ENCODE data around the gene SAYSD1. TPM values are rescaled to one million over a fixed set of nuclear protein-coding genes. Genes with fewer than 3 reads are reported as not detected.
"Not testable (repeated sequence)": the region's sequence is repeated elsewhere in the genome, so short reads cannot be mapped to it uniquely, and the experiment has no call there.

The SAYSD1 gene, protein sequence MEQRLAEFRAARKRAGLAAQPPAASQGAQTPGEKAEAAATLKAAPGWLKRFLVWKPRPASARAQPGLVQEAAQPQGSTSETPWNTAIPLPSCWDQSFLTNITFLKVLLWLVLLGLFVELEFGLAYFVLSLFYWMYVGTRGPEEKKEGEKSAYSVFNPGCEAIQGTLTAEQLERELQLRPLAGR
- 10 to 100 TPM in 1 of 2 experiments, 1 to 10 TPM in 1; 8.7 to 10.1 TPM for total RNA-seq

DNA sequence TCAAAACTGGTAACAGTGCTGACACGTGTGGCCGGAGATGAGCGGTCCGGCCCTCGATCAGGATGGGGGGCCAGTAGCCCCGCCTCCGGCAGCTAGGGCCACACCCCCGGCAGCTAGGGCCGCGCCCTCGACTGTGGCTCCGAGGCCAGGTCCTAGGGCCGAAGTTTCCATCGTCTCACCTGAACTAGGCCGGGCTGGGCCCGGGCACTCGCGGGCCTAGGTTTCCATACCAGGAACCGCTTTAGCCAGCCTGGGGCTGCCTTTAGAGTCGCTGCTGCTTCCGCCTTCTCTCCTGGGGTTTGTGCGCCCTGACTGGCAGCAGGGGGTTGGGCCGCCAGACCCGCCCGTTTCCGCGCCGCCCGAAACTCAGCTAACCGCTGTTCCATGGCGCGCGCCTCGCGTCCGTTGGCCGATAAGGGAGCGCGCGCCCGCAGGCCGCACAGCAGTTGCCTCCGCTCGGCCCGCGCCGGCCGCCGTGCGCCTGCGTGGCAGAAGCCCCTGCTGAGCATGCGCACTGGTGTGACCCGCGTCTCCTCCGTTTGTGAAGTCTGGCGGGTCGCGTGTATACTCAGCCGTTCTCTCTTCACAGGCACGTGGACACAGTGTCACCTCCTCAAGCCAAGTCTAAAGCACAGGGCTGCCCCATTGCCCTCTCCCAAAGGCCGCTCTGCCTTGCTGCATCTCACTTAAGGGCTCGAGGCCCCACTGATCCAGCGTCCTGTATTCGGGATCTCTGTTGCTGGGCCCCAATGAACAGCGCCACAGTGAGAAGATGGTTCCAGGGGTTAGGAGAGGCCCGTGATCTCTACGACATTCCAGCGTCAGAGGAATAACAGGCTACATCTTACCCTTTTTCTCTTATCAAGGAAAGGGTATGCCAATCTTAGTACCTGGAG lies at the start of gene SAYSD1:
Gene SAYSD1, minus strand, starts transcription at position 483 of the 896 bp plus-strand sequence. Its CDS starts 97 bp downstream, at position 386.
- ChIA-PET POLR2A (interaction anchor here (0.8 to 1.0 kb wide), 2 partner anchors 38 to 112 kb away, joined by 3 to 5 read pairs; no protein-coding TSS in a partner anchor), CTCF (interaction anchor here (0.7 to 1.5 kb wide), 3 partner anchors 45 to 188 kb away, joined by 3 to 4 read pairs (median 4); no protein-coding TSS in a partner anchor)

DNA sequence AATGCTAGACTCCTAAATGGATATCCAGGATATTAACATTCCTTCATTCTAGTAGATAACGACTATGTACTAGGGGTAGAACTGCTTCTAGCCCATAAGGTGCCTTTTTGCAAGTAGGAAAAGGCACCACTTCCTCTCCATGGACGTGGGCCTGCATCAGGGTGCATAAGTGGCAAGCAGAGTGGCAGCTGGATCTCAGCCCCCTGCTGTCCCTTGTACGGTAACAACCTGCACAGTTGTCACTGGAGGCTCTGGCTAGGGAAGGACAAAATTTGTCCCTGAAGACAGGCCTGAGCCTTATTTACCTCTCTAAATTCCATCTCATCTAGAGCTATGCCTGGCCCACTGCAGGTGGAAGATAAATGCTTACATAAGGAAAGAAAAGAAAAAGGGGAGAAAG lies 42.5 kb upstream of the SAYSD1 start:
- ChIA-PET CTCF (interaction anchor here (1.5 kb wide), 1 partner anchor 38 kb away, joined by 3 read pairs; no protein-coding TSS in a partner anchor), POLR2A (no interaction called here)

DNA sequence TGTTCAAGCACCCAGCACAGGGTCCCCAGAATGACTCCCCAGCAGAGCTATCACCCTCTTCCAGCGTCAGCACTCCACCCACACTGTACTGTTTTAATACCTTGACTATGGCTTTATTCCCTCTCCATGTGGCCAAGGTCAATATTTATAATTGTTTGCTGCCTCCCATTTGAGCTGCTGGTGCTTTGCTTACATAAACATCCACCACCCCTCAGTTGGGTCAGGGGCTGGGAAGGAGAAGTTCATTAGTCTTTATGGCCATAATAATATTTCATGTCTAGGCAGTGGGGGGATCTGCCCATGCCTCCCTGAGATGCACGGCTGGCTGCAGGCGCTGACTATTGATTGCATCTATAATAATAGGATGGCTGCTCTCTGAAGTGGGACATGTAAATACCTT lies 41.8 kb upstream of the SAYSD1 start:
- ChIA-PET POLR2A (no interaction called here), CTCF (no interaction called here)

DNA sequence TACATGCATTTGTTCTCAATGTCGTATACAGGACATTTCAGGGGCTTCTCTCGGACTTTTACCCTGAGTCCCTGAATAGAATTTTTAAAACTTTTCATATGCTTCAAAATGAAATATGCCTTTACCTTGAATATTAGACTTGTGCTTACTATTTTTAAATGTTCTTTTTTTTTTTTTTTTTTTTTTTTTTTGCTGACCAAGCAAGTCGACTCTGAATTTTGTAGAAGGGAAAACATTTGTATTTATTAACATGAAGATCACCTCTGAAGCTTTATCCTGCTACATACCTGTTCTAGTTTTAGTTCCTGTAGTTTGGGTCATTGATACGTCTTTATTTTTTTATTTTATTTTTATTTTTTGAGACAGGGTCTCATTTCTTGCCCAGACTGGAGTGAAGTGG lies 39.7 kb upstream of the SAYSD1 start:
- ChIA-PET POLR2A (no interaction called here), CTCF (interaction anchor here (0.7 to 0.9 kb wide), 3 partner anchors 14 to 156 kb away, joined by 3 to 4 read pairs (median 4); no protein-coding TSS in a partner anchor)

DNA sequence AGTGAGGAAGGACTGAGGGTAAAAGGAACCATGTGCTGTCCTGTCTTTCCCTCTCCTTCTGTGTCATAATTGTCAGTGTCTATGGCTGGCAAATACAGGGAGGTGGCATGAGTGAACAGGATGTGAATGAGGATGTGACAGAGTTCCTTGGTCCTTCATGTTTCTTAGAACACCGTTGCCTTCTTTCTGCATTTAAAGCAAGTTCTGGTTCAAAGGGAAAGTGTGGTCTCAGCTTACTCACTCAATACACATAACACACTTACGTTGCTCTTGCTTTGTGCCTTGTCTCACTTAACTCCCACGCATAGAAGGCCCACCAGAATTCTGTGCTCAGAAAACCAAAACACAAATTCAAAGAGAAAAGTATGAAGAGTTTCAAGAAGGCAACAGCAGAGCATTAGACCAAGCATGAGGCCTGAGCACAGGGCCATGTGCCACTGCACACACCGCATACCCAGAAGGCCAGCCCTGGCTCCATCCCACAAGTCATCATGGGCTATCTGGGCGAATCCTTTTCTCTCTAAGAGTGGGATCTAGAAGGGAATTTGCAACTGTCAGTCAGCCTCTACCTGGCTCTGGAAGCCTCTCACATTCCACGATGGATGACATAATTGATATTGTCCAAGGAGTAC lies 38.9 kb upstream of the SAYSD1 start:
- ChIA-PET POLR2A (interaction anchor here (1.2 kb wide), 1 partner anchor 39 kb away, joined by 5 read pairs; the partner anchor contains the start of gene SAYSD1), CTCF (interaction anchor here (1.5 kb wide), 1 partner anchor 12 kb away, joined by 5 read pairs; no protein-coding TSS in a partner anchor)

DNA sequence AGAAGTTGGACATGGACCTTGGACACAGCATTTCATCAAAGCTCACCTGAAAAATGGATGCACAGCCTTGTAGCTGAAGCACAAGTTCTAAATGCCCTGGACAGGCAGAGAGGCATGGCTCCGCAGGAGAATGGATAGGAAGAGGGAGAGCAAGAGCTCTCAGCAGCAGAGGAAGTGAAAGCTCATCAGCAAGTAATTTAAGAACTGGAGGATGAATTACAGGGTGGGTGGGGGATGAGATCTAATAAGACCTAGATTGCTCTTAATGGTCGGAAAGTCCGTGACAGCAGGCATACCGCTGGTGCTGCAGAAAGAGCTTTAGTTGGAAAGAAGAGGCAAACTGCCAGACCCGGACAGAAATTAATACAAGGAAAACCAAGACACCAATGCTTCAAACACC lies 37.3 kb upstream of the SAYSD1 start:
- ChIA-PET CTCF (interaction anchor here (0.7 to 1.5 kb wide), 2 partner anchors 14 to 150 kb away, joined by 3 to 5 read pairs; no protein-coding TSS in a partner anchor), POLR2A (no interaction called here)

DNA sequence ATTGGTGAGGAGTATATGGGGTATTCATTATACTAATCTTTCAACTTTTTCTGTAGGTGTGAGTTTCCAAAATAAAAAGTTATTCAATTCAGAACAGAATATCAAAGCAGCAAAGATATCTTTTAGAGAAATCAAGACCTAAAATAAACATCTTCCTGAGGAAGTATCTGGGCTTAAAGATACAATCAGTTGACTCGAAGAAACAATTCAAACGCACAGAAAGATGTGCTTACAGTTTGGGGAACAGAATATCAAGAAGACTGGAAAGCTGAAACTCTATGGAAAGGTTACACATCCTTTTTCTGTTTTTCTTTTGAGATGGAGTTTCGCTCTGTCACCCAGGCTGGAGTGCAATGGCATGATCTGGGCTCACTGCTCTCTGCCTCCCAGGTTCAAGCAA lies 36.2 kb upstream of the SAYSD1 start:
- POLR2A ChIA-PET: no interaction called here
- CTCF ChIA-PET: no interaction called here

DNA sequence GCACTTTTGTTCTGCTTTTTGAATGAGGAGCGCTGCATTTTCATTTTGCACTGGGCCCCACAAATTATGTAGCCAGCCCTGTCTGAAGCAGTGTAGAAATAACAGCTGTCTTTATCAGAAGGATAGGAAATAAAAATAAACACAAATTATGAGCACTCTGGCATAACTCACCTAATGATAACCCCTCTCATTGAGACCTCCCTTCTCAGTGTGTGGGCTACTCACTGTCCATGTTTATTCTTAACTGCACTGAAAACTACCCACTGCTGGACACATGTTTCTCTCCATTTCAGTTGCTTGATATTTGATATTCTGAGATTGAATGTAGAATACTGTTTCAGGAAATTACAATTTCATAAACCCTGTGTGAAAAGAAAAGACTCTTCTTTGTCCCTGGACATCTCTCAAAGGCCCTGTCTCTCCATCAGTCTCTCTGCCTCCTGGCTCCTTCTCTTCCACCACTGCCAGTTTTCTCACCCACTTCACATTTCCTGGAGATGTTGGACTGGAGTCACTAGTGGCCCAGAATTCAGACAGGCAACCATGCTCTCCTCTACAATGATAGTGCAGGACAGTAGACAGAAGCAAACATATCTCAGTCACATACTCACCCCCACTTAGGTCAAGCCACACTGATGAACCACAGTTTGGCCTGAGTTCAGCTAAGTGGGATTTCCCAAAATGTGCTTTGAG lies 29.6 kb upstream of the SAYSD1 start:
- CTCF ChIA-PET: no interaction called here
- POLR2A ChIA-PET: no interaction called here

DNA sequence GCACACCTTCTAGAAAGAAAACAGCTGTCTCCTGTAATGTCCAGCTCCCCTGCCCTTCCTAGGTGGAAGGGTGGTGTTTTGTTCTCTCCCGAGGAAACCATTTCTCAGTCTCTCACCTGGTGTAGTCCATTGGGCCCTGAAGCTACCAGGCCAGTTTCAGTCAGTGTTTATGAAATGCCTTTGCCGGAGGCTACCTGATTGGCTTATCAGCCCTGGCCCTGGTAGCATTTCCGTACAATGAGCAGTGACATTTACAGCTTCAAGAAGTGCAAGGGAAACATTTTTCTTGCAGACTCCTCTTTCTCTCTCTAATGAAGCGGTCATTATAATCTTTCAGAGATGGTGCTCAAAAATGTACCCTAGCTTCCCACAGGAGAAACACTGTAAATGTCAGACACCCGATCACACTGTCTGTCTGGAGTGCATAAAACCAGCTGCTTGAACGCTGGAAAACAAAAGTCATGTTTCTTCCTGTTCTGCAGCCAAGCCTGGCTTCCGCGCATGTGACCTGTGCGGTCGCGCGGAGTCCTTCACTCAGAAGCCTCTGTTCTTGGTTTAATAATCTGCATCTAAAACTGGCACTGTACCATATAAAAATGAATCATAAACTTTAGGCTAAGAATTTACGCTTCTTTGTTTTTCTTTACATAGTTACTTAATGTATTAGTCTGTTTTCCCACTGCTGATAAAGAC lies 28.4 kb upstream of the SAYSD1 start:
- ChIA-PET POLR2A (no interaction called here), CTCF (interaction anchor here (0.6 kb wide), 1 partner anchor 163 kb away, joined by 3 read pairs; no protein-coding TSS in a partner anchor)

DNA sequence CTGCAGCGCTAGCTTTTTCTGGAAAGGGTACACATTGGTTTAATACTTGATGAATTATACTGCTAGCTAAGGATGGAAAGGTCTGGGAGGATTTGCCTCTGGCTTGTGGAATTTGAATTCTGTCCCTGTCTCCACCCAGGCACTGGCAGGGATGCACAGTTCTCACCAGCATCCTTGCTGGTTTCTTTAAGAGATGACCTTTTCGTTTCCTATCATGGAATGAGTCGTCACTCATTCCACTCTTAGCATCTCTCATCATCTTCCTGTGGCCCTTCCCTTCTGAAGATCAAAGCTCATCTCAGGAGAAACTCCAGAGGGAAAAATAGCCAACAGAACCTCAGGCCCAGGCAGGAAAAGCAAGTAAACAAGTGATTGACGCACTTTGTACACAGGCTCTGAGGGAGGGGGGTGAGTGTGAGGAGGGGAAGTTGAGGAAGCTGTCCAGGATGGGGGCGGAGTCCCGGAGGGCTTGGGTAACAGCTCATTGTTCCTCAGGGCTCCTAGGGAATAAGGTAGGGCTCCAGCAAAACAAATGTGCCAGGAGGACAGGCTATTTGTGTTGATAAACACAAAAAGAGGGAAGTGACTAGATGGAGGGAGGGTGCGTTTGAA lies 25.7 kb upstream of the SAYSD1 start:
- CTCF ChIA-PET: interaction anchor here (0.6 kb wide), 1 partner anchor 14 kb away, joined by 4 read pairs; no protein-coding TSS in a partner anchor
- POLR2A ChIA-PET: no interaction called here

DNA sequence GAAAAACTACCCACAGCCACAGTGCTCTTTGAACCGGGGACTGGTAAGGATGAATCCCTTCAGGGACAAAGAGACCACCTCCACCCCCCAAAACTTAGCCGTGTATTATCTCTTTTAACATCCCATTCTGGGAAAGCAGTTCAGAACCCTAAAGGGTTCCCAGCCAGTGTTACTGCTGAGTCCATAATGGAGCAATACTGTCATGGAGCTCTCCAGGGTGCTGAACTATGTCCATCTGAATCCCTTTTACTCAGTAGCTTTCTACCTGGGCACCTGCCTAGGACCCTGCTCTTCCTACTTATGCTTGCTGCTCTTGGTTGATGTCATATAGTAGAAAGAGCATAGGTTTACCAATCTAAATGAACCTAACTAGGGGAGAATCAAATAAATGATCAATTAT lies 22.3 kb upstream of the SAYSD1 start:
- ChIA-PET CTCF (no interaction called here), POLR2A (no interaction called here)

DNA sequence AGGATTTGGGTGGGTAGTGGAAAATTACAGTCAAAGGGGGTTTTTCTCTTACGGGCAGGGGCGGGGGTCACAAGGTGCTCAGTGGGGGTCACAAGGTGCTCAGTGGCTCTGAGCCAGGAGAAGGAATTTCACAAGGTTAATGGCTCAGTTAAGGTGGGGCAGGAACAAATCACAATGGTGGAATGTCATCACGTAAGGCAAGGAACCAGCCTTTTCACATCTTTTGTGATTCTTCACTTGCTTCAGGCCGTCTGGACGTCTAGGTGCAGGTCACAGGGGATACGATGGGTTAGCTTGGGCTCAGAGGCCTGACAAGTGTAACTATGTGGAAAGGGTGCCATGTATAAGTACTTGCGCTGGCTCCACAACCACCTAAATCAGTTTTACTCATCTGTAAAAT lies 21.2 kb upstream of the SAYSD1 start:
- POLR2A ChIA-PET, CTCF ChIA-PET: not testable (repeated sequence)

DNA sequence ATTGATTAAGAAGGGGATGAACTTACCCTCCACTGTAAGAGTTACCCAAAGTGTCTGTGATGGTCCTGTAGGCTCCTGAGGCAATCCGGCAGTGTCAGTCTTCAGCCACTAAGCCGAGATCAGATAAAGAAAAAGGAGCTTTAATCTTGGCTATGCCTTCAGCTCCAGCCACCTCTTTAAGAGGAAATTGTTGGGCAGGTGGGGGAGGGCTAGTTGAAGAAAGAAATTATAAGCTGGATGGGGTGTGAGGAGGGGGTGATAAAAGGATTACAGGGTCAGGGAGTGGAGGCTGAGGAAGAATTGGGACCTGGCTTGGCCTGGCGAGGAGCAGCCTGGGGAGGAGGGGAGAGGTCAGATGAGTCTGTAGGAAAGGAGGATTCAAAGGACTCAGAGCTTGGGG lies 19.8 kb upstream of the SAYSD1 start:
- POLR2A ChIA-PET, CTCF ChIA-PET: not testable (repeated sequence)

DNA sequence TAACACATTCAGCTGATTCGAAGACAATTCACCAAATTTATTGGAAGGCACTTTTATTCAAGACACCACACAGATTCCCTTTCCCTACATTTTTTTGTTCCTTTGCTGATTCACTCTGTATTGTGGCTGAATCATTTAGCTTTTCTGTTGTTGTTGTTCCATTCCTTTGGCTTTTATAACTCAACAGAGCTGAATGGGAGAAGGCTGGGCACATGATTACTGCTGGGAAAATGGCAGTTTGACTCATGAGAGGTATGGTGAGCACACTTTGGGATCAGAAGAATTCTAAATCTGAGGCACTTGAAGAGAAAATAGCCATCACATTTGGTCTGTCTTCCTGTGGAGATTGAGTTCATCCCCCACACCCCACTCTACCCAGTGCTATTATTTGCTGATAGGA lies 15.7 kb upstream of the SAYSD1 start:
- POLR2A ChIA-PET: no interaction called here
- CTCF ChIA-PET: no interaction called here

DNA sequence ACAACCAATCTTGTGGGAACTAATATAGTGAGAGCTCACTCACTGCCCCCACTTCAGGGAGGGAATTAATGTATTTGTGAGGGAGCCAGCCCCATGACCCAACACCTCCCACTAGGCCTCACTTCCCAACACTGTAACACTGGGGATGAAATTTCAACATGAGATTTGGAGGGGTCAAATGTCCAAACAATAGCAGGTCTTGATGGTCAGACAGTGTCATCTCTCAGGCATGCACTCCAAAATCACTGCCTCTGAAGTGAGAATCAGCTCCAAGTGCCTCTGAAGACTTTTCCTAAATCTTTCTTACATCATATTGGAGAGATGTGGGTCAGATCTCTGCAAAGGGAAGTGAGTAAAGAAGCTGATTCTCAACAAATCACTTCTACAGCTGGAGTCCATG lies 13.8 kb upstream of the SAYSD1 start:
- ChIA-PET CTCF (no interaction called here), POLR2A (no interaction called here)

DNA sequence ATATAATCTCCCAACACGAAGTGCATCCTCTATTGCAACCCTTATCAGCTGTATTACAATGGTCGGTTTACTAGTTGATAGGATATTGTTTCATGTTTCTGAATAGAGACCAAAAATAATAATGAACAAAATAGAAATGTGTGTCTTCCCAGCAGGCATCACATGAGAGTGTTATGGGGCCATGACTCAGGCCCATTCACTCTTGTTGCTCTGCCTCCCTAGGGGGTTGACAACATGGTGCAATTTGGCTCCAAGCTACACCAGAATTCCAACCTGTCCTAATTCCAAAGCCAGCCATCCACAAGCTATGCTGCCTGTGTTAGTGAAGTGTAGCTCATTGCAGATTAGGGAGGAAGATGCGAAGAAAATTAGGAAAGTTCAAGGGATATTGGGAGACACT lies 13.1 kb upstream of the SAYSD1 start:
- POLR2A ChIA-PET: no interaction called here
- CTCF ChIA-PET: no interaction called here

DNA sequence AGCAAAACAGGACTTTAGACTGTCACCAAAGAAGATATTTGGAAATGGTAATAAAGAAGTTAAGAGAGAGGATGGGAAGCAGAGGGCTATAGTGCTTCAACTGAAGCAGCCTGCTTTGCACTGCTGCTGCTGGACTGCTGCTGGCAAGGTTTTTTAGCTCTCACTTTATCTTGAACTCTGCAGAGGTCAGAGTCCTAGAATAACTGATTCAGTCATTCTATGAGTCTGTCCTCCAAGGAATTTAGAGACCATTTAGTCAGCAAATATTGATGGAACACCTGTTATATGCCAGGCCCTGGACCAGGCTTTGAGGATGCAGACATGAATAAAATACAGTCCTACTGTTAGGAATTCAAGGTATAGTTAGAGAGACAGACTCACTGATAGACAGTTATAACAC lies 9.1 kb upstream of the SAYSD1 start:
- ChIA-PET POLR2A (no interaction called here), CTCF (no interaction called here)

DNA sequence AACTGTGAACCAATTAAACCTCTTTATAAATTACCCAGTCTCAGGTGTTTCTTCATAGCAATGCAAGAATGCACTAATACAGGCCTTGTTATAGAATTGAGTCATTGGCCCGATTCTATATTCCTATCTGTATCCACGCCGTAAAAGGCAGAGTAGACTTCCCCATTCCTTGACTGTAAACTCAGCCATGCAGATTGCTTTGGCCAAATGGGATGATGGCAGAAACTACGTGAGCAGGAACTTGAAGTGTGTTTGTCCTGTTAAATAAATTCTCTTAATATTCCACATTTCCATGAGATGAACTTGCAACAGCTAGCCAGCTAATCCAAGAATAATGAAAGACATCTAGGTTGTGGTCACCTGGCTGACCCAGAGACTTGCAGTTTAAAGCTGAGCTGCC lies 3.9 kb upstream of the SAYSD1 start:
- CTCF ChIA-PET: interaction anchor here (1.2 kb wide), 1 partner anchor 39 kb away, joined by 3 read pairs; no protein-coding TSS in a partner anchor

DNA sequence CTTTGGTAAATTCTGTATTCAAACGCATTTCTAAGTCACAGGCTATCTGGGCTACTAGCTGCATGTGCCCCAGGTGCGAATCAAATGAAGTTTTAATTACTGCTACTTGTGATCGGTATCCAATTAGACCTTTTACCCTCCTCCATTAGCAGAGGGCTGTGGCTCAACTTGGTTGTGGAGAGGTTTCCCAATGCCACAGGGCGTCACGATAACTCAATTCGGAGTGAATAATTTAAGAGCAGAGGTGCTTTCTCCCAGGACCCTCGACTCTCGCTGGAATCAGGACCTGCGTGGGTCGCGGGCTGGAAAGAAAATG lies 640 bp downstream of the SAYSD1 start:
- ChIA-PET CTCF (interaction anchor here (0.7 to 1.5 kb wide), 3 partner anchors 45 to 189 kb away, joined by 3 to 4 read pairs (median 4); no protein-coding TSS in a partner anchor), POLR2A (interaction anchor here (0.8 to 1.0 kb wide), 2 partner anchors 39 to 113 kb away, joined by 3 to 5 read pairs; no protein-coding TSS in a partner anchor)

More for the DNA sequence above, 3.9 kb upstream of the SAYSD1 start:
- POLR2A ChIA-PET: no interaction called here
